ENCODE results near the gene CTAGE6.
"Not testable (repeated sequence)": the region's sequence is repeated elsewhere in the genome, so short reads cannot be mapped to it uniquely, and the experiment has no call there.

DNA sequence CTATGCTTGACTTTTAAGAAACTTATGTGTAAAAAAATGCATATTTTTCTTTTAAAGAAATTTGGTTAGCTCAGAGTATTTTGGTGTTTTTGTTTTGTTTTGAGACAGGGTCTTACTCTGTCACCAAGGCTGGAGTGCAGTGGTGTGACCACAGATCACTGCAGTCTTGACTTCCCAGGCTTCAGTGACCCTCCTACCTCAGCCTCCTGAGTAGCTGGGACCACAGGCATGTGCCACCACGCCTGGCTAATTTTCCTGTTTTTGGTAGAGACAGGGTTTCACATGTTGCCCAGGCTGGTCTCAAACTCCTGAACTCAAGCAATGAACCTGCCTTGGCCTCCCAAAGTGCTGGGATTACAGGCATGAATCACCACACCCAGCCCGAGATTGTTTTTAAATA lies 10.0 kb upstream of the CTAGE6 start:
- TF ChIP-seq, protein P1, sequence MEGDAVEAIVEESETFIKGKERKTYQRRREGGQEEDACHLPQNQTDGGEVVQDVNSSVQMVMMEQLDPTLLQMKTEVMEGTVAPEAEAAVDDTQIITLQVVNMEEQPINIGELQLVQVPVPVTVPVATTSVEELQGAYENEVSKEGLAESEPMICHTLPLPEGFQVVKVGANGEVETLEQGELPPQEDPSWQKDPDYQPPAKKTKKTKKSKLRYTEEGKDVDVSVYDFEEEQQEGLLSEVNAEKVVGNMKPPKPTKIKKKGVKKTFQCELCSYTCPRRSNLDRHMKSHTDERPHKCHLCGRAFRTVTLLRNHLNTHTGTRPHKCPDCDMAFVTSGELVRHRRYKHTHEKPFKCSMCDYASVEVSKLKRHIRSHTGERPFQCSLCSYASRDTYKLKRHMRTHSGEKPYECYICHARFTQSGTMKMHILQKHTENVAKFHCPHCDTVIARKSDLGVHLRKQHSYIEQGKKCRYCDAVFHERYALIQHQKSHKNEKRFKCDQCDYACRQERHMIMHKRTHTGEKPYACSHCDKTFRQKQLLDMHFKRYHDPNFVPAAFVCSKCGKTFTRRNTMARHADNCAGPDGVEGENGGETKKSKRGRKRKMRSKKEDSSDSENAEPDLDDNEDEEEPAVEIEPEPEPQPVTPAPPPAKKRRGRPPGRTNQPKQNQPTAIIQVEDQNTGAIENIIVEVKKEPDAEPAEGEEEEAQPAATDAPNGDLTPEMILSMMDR (IDR thresholded peaks at IDR 0.05) = not testable (repeated sequence)
- TF ChIP-seq POLR2A (IDR thresholded peaks at IDR 0.05) = not testable (repeated sequence)
